ENCODE data around the gene NAA11.

GRCh38 chr4:79364061-79364460, 38.2 kb upstream of the NAA11 start:
- TF ChIP-seq CTCF (conservative IDR thresholded peaks at IDR 0.05 in 1 of 2, IDR thresholded peaks at IDR 0.05 in 1 of 2; ENCODE audit: extremely low read depth in 1 of 2, insufficient read depth in 1 of 2, low read depth in 1 of 2, low read length in 2 of 2), result no peak
- TF ChIP-seq EZH2 (IDR thresholded peaks at IDR 0.05; ENCODE audit: borderline replicate concordance, low read length), result no peak
